ENCODE measurements around the gene GHRHR. TPM values are rescaled to one million over a fixed set of nuclear protein-coding genes. Genes with fewer than 3 reads are reported as not detected.

Gene GHRHR
- total RNA-seq, 1 donor: not detected

DNA sequence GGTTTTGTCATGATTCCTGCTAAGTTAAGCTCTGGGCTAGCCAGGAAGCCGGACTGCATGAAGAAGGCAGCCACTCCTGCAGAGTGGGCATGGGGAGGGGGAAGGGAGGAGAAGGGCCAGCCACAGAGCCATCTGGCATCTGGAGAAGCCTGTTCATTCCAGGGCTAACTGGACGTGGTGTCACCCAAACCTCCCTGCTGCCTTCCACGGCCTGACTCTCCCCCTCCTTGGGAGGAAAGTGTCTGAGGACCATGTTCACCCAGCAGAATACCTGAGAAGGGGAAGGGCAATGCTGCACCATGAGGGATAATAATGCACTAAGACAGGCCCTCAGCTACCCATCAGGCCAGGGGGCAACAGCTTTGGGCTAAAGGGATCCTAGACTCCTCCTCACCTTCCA lies 36.7 kb upstream of the GHRHR start:
- no peak for DNase-seq (ENCODE audit: low read depth)
- TF ChIP-seq, protein P1, sequence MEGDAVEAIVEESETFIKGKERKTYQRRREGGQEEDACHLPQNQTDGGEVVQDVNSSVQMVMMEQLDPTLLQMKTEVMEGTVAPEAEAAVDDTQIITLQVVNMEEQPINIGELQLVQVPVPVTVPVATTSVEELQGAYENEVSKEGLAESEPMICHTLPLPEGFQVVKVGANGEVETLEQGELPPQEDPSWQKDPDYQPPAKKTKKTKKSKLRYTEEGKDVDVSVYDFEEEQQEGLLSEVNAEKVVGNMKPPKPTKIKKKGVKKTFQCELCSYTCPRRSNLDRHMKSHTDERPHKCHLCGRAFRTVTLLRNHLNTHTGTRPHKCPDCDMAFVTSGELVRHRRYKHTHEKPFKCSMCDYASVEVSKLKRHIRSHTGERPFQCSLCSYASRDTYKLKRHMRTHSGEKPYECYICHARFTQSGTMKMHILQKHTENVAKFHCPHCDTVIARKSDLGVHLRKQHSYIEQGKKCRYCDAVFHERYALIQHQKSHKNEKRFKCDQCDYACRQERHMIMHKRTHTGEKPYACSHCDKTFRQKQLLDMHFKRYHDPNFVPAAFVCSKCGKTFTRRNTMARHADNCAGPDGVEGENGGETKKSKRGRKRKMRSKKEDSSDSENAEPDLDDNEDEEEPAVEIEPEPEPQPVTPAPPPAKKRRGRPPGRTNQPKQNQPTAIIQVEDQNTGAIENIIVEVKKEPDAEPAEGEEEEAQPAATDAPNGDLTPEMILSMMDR (IDR thresholded peaks at IDR 0.05; ENCODE audit: insufficient read depth, low read depth, low read length): no peak
- no peak overlapping the region for H3K4me3 ChIP-seq (ENCODE audit: low read depth, low read length)

- TF ChIP-seq, protein P1 (IDR thresholded peaks at IDR 0.05; ENCODE audit: insufficient read depth, low read depth, low read length): no peak
- no peak for DNase-seq (ENCODE audit: low read depth)
- H3K4me3 ChIP-seq (ENCODE audit: low read depth, low read length): no peak overlapping the region
Measured at GRCh38 chr7:30927559-30927958, 36.2 kb upstream of the GHRHR start.

- DNase-seq (ENCODE audit: low read depth): no peak
- TF ChIP-seq, protein P1 (IDR thresholded peaks at IDR 0.05; ENCODE audit: insufficient read depth, low read depth, low read length): no peak
- H3K4me3 ChIP-seq (ENCODE audit: low read depth, low read length): no peak overlapping the region
Measured at GRCh38 chr7:30928254-30928872, 35.4 kb upstream of the GHRHR start.

- H3K4me3 ChIP-seq (ENCODE audit: low read depth, low read length): no peak overlapping the region
- no peak for DNase-seq (ENCODE audit: low read depth)
- TF ChIP-seq, protein P1 (IDR thresholded peaks at IDR 0.05; ENCODE audit: insufficient read depth, low read depth, low read length): no peak
Measured at GRCh38 chr7:30929686-30930085, 34.1 kb upstream of the GHRHR start.

DNA sequence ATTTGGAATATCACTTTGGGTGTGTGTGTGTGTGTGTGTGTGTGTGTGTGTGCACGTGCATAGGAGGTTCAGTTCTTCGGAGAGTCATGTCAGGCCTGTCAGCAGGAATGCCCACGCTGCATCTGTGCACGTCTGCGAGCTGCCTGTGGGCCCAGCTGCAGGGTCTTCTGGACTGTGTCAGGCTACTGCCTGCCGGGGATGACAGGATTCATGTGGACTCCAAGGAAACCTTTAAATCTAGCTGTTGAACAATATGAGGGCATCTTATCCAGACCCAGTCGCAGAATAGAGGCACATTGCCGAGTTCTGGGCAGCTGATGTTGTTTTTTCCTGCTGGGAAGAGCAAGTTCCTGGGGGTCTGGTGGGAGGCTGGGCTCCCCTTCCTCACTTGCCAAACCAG lies 33.1 kb upstream of the GHRHR start:
- DNase-seq (ENCODE audit: low read depth): peak; percentile 31
- TF ChIP-seq, protein P1 (IDR thresholded peaks at IDR 0.05; ENCODE audit: insufficient read depth, low read depth, low read length): no peak
- H3K4me3 ChIP-seq (ENCODE audit: low read depth, low read length): no peak overlapping the region

DNA sequence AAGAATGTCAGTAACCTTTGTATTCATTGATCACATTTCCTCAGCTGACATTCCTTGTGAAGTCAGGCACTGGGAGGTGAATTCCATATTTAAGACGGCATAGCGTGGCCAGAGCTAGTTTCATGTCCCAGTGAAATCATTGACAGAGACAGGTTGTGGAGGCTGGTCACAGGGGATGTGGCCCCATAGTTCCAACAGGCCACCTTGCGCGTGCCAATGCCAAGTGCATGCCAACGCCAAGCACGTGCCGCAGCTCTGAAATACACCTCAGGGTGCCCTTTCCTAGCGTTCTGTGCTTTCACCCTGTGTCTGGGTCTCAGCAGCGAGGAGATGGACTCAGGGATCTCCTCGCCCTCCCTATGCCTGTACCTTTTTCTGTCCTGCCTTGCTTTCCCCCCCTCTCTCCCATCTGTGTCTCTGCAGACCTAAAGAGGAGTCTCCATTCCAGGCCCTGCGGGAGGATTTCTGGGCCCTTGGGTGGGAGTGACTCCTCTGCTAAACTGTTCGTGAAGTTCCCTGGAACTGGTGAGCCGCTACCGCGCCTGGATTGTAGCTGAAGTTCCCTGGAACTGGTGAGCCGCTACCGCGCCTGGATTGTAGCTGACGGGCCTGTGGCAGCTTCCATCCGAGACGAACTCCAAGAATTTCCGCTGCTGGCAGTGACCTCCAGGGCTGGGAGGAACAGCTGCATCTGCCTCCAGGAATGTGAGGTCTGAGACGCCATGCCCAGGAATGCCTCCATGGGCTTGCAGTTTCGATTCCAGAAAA lies 32.4 kb upstream of the GHRHR start:
- TF ChIP-seq, protein P1 (IDR thresholded peaks at IDR 0.05; ENCODE audit: insufficient read depth, low read depth, low read length): no peak

More for the DNA sequence above, 32.4 kb upstream of the GHRHR start:
- DNase-seq (ENCODE audit: low read depth): peak; percentile 42
- no peak overlapping the region for H3K4me3 ChIP-seq (ENCODE audit: low read depth, low read length)

All from fibroblast of villous mesenchyme (primary cell).